ENCODE results near the gene PLCH2. TPM values are rescaled to one million over a fixed set of nuclear protein-coding genes. Genes with fewer than 3 reads are reported as not detected.
"Not testable (repeated sequence)": the region's sequence is repeated elsewhere in the genome, so short reads cannot be mapped to it uniquely, and the experiment has no call there.

PLCH2 gene
- total and polyA plus RNA-seq, 12 donors: 0.06 to 0.51 (median 0.10) TPM; not detected in 2

DNA sequence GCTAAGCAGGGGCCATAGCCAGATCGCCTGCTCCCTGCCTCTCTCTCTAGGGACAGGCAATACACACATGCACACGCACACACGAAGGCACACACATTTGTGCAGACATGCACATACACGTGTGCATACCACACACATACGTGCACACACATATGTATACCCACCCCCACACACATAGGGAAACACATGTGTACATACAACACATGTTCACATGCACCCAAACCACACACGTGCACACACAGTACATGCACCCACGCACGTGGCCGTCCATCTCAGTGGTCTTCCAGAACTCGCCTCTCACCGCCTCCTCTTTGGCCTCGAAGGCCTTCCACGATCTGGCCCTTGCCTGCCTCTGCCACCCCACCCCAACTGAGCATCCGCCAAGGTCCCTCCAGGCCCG, 38.5 kb upstream of the PLCH2 start:
- Histone ChIP-seq H3K4me1 (no peaks in the 10 kb centered on the region), H3K36me3 (no peaks in the 10 kb centered on the region), H3K27ac (no peak overlapping the region), H3K4me3 (no peak overlapping the region), H3K9me3 (no peaks in the 10 kb centered on the region), H3K27me3 (peaks cover 2 to 54% (median 34%) of the 10 kb centered on the region in 7 donors)
- no peak for DNase-seq
- TF ChIP-seq, protein P1, sequence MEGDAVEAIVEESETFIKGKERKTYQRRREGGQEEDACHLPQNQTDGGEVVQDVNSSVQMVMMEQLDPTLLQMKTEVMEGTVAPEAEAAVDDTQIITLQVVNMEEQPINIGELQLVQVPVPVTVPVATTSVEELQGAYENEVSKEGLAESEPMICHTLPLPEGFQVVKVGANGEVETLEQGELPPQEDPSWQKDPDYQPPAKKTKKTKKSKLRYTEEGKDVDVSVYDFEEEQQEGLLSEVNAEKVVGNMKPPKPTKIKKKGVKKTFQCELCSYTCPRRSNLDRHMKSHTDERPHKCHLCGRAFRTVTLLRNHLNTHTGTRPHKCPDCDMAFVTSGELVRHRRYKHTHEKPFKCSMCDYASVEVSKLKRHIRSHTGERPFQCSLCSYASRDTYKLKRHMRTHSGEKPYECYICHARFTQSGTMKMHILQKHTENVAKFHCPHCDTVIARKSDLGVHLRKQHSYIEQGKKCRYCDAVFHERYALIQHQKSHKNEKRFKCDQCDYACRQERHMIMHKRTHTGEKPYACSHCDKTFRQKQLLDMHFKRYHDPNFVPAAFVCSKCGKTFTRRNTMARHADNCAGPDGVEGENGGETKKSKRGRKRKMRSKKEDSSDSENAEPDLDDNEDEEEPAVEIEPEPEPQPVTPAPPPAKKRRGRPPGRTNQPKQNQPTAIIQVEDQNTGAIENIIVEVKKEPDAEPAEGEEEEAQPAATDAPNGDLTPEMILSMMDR (IDR thresholded peaks at IDR 0.05): no peak
- intact Hi-C loops (cut with DNase I): no loop called here
- WGBS, 2 donors: 85 to 86% methylated on average over 15 of the region's 15 CpGs
- no peak for ATAC-seq

DNA sequence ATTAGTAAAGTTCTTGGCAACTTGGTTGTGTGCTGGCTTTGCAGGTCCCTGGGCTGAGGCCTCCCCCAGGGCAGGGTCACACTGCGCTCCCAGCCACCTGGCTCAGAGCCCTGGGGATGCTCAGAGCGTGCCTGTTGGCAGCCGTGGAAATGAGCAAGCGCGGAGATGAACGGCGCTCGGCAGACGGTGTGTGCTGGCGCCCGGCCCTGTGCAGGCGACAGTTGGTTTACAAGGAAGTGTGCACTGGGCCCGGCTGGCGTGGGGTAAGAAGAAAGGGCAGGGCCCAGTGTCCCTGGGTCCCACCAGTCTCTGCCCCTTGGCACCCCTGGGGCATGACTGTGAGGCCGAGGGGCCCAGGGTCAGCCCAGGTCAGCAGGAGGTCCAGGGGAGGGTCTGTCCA, 38.1 kb upstream of the PLCH2 start:
- DNase-seq (no peak), ATAC-seq (no peak)
- Histone ChIP-seq H3K27me3 (peaks cover 6 to 54% (median 34%) of the 10 kb centered on the region in 7 donors), H3K27ac (no peak overlapping the region), H3K9me3 (no peaks in the 10 kb centered on the region), H3K4me3 (no peak overlapping the region), H3K36me3 (no peaks in the 10 kb centered on the region), H3K4me1 (no peaks in the 10 kb centered on the region)
- WGBS, 2 donors: 73 to 78% methylated on average over 15 of the region's 15 CpGs
- TF ChIP-seq, protein P1 (IDR thresholded peaks at IDR 0.05): no peak
- intact Hi-C loops (cut with DNase I): no loop called here

DNA sequence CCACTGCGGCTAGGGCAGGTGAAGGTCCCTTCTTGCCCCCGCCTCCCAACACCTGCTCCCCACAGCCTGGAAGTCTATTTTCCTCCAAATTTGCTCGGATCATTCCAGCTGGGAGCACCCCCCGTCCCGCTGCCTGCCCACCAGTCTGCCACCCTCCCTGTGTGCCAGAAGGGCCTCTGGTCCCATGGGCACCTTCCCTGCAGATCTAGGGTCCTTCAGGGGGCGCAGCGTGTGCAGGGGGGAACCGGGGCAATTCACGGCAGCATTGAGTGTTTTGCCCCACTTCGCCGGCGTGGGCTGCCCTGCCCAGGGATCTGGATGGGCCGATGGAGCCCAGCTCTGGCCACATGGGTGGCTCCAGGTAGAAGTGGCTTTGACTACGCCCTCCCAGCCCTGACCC, 37.4 kb upstream of the PLCH2 start:
- DNase-seq: no peak
- Histone ChIP-seq H3K4me3 (no peak overlapping the region), H3K36me3 (no peaks in the 10 kb centered on the region), H3K9me3 (no peaks in the 10 kb centered on the region), H3K4me1 (no peaks in the 10 kb centered on the region), H3K27me3 (peaks cover 9 to 51% (median 33%) of the 10 kb centered on the region in 7 donors), H3K27ac (no peak overlapping the region)
- TF ChIP-seq, protein P1 (IDR thresholded peaks at IDR 0.05): no peak
- WGBS, 2 donors: 85 to 89% methylated on average over 14 of the region's 14 CpGs
- intact Hi-C loops (cut with DNase I): no loop called here
- no peak for ATAC-seq

DNA sequence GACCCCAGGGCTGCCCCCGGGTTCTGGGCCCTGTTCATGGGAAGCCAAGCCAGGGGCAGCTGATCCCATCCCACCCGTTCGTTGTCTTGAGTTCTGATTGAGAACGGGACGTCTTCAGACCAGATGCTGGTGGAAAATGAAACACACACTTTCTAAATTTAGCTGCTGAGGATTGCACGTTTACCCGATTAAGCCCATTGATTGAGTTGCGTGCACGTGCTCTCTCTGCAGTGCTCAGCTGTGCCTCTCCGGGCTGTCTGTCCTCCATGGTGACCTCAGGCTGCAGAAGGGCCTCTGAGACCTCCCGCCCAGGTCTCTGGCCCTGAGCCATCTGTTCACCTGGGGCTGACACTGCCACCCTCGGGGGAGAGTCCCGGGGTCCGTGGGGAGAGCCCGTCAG, 36.7 kb upstream of the PLCH2 start:
- DNase-seq (no peak), ATAC-seq (no peak)
- no peaks in the 10 kb centered on the region for H3K9me3 ChIP-seq
- H3K27me3 ChIP-seq: peaks cover 9 to 50% (median 35%) of the 10 kb centered on the region in 7 donors
- H3K4me1 ChIP-seq: no peaks in the 10 kb centered on the region
- no peak overlapping the region for H3K4me3 ChIP-seq
- no peak overlapping the region for H3K27ac ChIP-seq
- intact Hi-C loops (cut with DNase I): no loop called here
- TF ChIP-seq, protein P1 (IDR thresholded peaks at IDR 0.05): no peak
- 65 to 66% methylated on average over 15 of the region's 15 CpGs for WGBS, 2 donors
- H3K36me3 ChIP-seq: no peaks in the 10 kb centered on the region

DNA sequence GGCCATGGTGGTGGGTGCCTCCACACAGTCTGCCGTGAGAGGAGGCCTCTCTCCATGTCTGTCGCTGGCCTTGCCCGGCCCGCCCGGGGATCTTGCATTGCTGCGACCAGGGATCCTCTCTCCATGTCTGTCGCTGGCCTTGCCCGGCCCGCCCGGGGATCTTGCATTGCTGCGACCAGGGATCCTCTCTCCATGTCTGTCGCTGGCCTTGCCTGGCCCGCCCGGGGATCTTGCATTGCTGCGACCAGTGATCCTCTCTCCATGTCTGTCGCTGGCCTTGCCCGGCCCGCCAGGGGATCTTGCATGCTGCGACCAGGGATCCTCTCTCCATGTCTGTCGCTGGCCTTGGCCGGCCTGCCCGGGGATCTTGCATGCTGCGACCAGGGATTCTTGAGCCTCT, 35.7 kb upstream of the PLCH2 start:
- intact Hi-C loops (cut with DNase I): loop anchor here in 2 of 10 donors (5.0 to 10.0 kb wide), 2 partner anchors 174 to 182 kb away; no protein-coding TSS in a partner anchor

More for the DNA sequence above, 35.7 kb upstream of the PLCH2 start:
- H3K27me3 ChIP-seq: peaks cover 9 to 50% (median 41%) of the 10 kb centered on the region in 7 donors
- 88 to 91% methylated on average over 23 of the region's 23 CpGs for WGBS, 2 donors
- not testable (repeated sequence) for H3K4me1 ChIP-seq, H3K36me3 ChIP-seq, DNase-seq, H3K27ac ChIP-seq, H3K4me3 ChIP-seq, H3K9me3 ChIP-seq, ATAC-seq
